ENCODE results near the gene AGAP9.
"Not testable (repeated sequence)": the region's sequence is repeated elsewhere in the genome, so short reads cannot be mapped to it uniquely, and the experiment has no call there.

The AGAP9 gene

GRCh38 chr10:47458466-47459154, 64.8 kb downstream of the AGAP9 start:
- DNase-seq (ENCODE audit: low read depth in 1 of 2, low spot score in 1 of 2) = no peak

GRCh38 chr10:47457826-47458225, 65.6 kb downstream of the AGAP9 start:
- no peak for DNase-seq (ENCODE audit: low read depth in 1 of 2, low spot score in 1 of 2)

GRCh38 chr10:47457528-47457820, 66.0 kb downstream of the AGAP9 start:
- no peak for DNase-seq (ENCODE audit: low read depth in 1 of 2, low spot score in 1 of 2)

- no peak for DNase-seq (ENCODE audit: low read depth in 1 of 2, low spot score in 1 of 2)
These were observed 66.5 kb downstream of the AGAP9 start for GRCh38 chr10:47456794-47457527.

- no peak for DNase-seq (ENCODE audit: low read depth in 1 of 2, low spot score in 1 of 2)
These were observed 67.2 kb downstream of the AGAP9 start for GRCh38 chr10:47456079-47456785.

- not testable (repeated sequence) for DNase-seq (ENCODE audit: low read depth in 1 of 2, low spot score in 1 of 2)
These were observed 67.9 kb downstream of the AGAP9 start for GRCh38 chr10:47455350-47456078.

GRCh38 chr10:47454780-47455058, 68.7 kb downstream of the AGAP9 start:
- DNase-seq (ENCODE audit: low read depth in 1 of 2, low spot score in 1 of 2) = no peak

- DNase-seq (ENCODE audit: low read depth in 1 of 2, low spot score in 1 of 2) = no peak
These were observed 69.2 kb downstream of the AGAP9 start for GRCh38 chr10:47454008-47454779.

- no peak for DNase-seq (ENCODE audit: low read depth in 1 of 2, low spot score in 1 of 2)
These were observed 70.1 kb downstream of the AGAP9 start for GRCh38 chr10:47453141-47454007.

GRCh38 chr10:47452495-47453140, 70.8 kb downstream of the AGAP9 start:
- DNase-seq (ENCODE audit: low read depth in 1 of 2, low spot score in 1 of 2) = no peak

- DNase-seq (ENCODE audit: low read depth in 1 of 2, low spot score in 1 of 2) = no peak
These were observed 71.4 kb downstream of the AGAP9 start for GRCh38 chr10:47451998-47452494.
